ENCODE measurements around the gene RPS29. TPM values are rescaled to one million over a fixed set of nuclear protein-coding genes. Genes with fewer than 3 reads are reported as not detected.

The RPS29 gene
- total and polyA plus RNA-seq, 2 of the 13 experiments (the other 11 are each of a cell fraction or from before 2014, with no cell fraction given) = 4,303 to 8,215 TPM

- TF ChIP-seq SRSF4 (IDR thresholded peaks at IDR 0.05; ENCODE audit: low read depth, low read length, poor library complexity, severe bottlenecking) (no peak), MYC (CRISPR knock-in tag; IDR thresholded peaks at IDR 0.05; ENCODE audit: borderline replicate concordance) (peak; percentile 78)
Observed at GRCh38 chr14:49634547-49635334, 48.6 kb upstream of the RPS29 start, which contains the start of gene DNAAF2 (continued).

GRCh38 chr14:49633640-49634546 is 47.7 kb upstream of the RPS29 start:
- peak overlapping the region; percentile 93 for H3K27ac ChIP-seq (ENCODE audit: extremely low read length, insufficient read depth, low read length)
- peak overlapping the region; percentile 82 for H3K4me2 ChIP-seq (ENCODE audit: low read depth, low read length)
- BruUV-seq (replicated peaks) = no TSS peak
- in situ Hi-C loops (cut with HindIII; ENCODE audit: extremely low pct_ligation_motif_present, low pct_unique_long_range_greater_than_20kb) = loop anchor here (5.0 to 10.0 kb wide), 2 partner anchors 133 to 201 kb away; partner anchors contain the start of gene KLHDC2
- ChIA-PET POLR2A (interaction anchor here (0.6 to 4.0 kb wide), 23 partner anchors 8 to 370 kb away, joined by 3 to 76 read pairs (median 4); partner anchors contain the start of genes KLHDC1, KLHDC2, LRR1 and MGAT2), CTCF (ENCODE audit: low intra/inter-chr PET ratio, low total read pairs) (interaction anchor here (1.1 to 2.6 kb wide), 4 partner anchors 14 to 196 kb away, joined by 3 to 11 read pairs (median 4); partner anchors contain the start of genes MGAT2, RPL36AL and RPS29)
- DNase-seq (ENCODE audit: low spot score) (peak; percentile 89), FAIRE-seq (no peak), ATAC-seq (peak; percentile 85)
- peak overlapping the region; percentile 94 for H3K9ac ChIP-seq (ENCODE audit: insufficient read depth, low read depth, low read length)
- 0% methylated on average over 7 of the region's 101 CpGs for WGBS (ENCODE audit: low lambda C conversion rate)
- peaks cover 54% of the 10 kb centered on the region for H3K4me1 ChIP-seq (ENCODE audit: insufficient read depth, low read length)
- no peaks in the 10 kb centered on the region; a peak in 1 of 5 replicates for H3K27me3 ChIP-seq (ENCODE audit: control insufficient read depth in 1 of 2, insufficient read depth in 2 of 2, low read length in 2 of 2)
- 0 out of 2 replicates have a peak, but pooled peaks cover 6% of the 10 kb centered on the region for H4K20me1 ChIP-seq (ENCODE audit: insufficient read depth, low read length)
- peaks cover 72% of the 10 kb centered on the region for H3K79me2 ChIP-seq (ENCODE audit: insufficient read depth, low read length)
- no peaks in the 10 kb centered on the region for H3K9me3 ChIP-seq (ENCODE audit: low read length)
- intact Hi-C loops (cut with micrococcal nuclease; ENCODE audit: unreplicated experiment) = loop anchor here (1.0 kb wide), 4 partner anchors 87 to 218 kb away; partner anchors contain the start of genes KLHDC2 and NEMF
- H3K36me3 ChIP-seq (replicated peaks in 1 of 2; ENCODE audit: control insufficient read depth in 1 of 2, insufficient read depth in 2 of 2, low read length in 2 of 2) = peaks cover 1 to 8% of the 10 kb centered on the region in 2 experiments; a peak in 3 of 5 replicates
- no peak overlapping the region for H2AFZ ChIP-seq (ENCODE audit: low read length)
- peak overlapping the region; percentile 87 to 99 (median 96) for H3K4me3 ChIP-seq (replicated peaks in 1 of 3; ENCODE audit: insufficient read depth in 1 of 3, low read depth in 2 of 3, low read length in 3 of 3)
- TF ChIP-seq RARA (CRISPR knock-in tag; IDR thresholded peaks at IDR 0.05) = peak; percentile 66; the same call in 1 of the 2 replicates
- TF ChIP-seq SIX4 (CRISPR knock-in tag; IDR thresholded peaks at IDR 0.05) = 0 out of 2 replicates have a peak, but pooled peaks have one; percentile 18
- peak; percentile 85 for TF ChIP-seq ERF (CRISPR knock-in tag; IDR thresholded peaks at IDR 0.05)
- TF ChIP-seq KLF6 (CRISPR knock-in tag; IDR thresholded peaks at IDR 0.05) = peak; percentile 87
- TF ChIP-seq RAD21 (CRISPR knock-in tag; IDR thresholded peaks at IDR 0.05) = peak; percentile 93
- 0 out of 2 replicates have a peak, but pooled peaks have one; percentile 1 for TF ChIP-seq HNF4G (IDR thresholded peaks at IDR 0.05; ENCODE audit: borderline replicate concordance, low read depth, low read length)
- TF ChIP-seq HNF4G (CRISPR knock-in tag; IDR thresholded peaks at IDR 0.05; ENCODE audit: borderline replicate concordance, low read depth) = no peak; the same call in 1 of the 2 replicates
- TF ChIP-seq DNMT1 (CRISPR knock-in tag; IDR thresholded peaks at IDR 0.05) = peak; percentile 82; the same call in 1 of the 2 replicates
- peak; percentile 84 for TF ChIP-seq MED8 (CRISPR knock-in tag; IDR thresholded peaks at IDR 0.05; ENCODE audit: insufficient replicate concordance)
- peak; percentile 26 for TF ChIP-seq SRY (CRISPR knock-in tag; IDR thresholded peaks at IDR 0.05)
- TF ChIP-seq CEBPB (IDR thresholded peaks at IDR 0.05; ENCODE audit: borderline replicate concordance, low read depth, low read length) = no peak
- TF ChIP-seq E2F5 (CRISPR knock-in tag; conservative IDR thresholded peaks at IDR 0.05) = peak; percentile 50; the same call in 1 of the 2 replicates
- peak; percentile 80 for TF ChIP-seq NR2C2 (CRISPR knock-in tag; IDR thresholded peaks at IDR 0.05; ENCODE audit: borderline replicate concordance)
- TF ChIP-seq HHEX (CRISPR knock-in tag; IDR thresholded peaks at IDR 0.05) = peak; percentile 21; the same call in 1 of the 2 replicates
- TF ChIP-seq ZNF326 (CRISPR knock-in tag; IDR thresholded peaks at IDR 0.05; ENCODE audit: borderline replicate concordance) = no peak
- no peak; the same call in none of the 2 replicates for TF ChIP-seq KAT7 (CRISPR knock-in tag; IDR thresholded peaks at IDR 0.05; ENCODE audit: borderline replicate concordance)
- TF ChIP-seq ZNF703 (CRISPR knock-in tag; IDR thresholded peaks at IDR 0.05; ENCODE audit: borderline replicate concordance) = no peak; the same call in 1 of the 2 replicates
- peak; percentile 58; the same call in 1 of the 2 replicates for TF ChIP-seq ZKSCAN5 (CRISPR knock-in tag; IDR thresholded peaks at IDR 0.05)
